Measurements from ENCODE around the gene FPR3. TPM values are rescaled to one million over a fixed set of nuclear protein-coding genes. Genes with fewer than 3 reads are reported as not detected.
"Not testable (repeated sequence)": the region's sequence is repeated elsewhere in the genome, so short reads cannot be mapped to it uniquely, and the experiment has no call there.

Gene FPR3
- total and polyA plus RNA-seq, 9 of the 15 experiments (the other 6 are each of a cell fraction or from before 2014, with no cell fraction given) = 0.08 to 0.51 (median 0.22) TPM; not detected in 1

GRCh38 chr19:51804789-51805188, 9.8 kb downstream of the FPR3 start (continued):
- TF ChIP-seq VEZF1 (CRISPR knock-in tag; IDR thresholded peaks at IDR 0.05) (peak; percentile 76), TCF7 (IDR thresholded peaks at IDR 0.05; ENCODE audit: borderline replicate concordance) (peak; percentile 69; the same call in 1 of the 2 replicates), JUN (IDR thresholded peaks at IDR 0.05; ENCODE audit: borderline replicate concordance, low read depth, low read length) (0 out of 2 replicates have a peak, but pooled peaks have one; percentile 20), HDAC2 (IDR thresholded peaks at IDR 0.05) (0 out of 2 replicates have a peak, but pooled peaks have one; percentile 53), SMAD4 (CRISPR knock-in tag; conservative IDR thresholded peaks at IDR 0.05) (peak; percentile 74), ZNF175 (CRISPR knock-in tag; IDR thresholded peaks at IDR 0.05; ENCODE audit: low read depth) (peak; percentile 25; the same call in 1 of the 2 replicates), GABPA (tag; conservative IDR thresholded peaks at IDR 0.05; ENCODE audit: low read depth) (0 out of 2 replicates have a peak, but pooled peaks have one; percentile 13), TEAD1 (CRISPR knock-in tag; IDR thresholded peaks at IDR 0.05) (peak in 1 of 2 experiments; percentile 87; a peak in 1 of 4 replicates), DMBX1 (CRISPR knock-in tag; IDR thresholded peaks at IDR 0.05; ENCODE audit: borderline replicate concordance) (peak; percentile 67), KLF6 (CRISPR knock-in tag; IDR thresholded peaks at IDR 0.05; ENCODE audit: borderline replicate concordance) (peak; percentile 71; the same call in 1 of the 2 replicates), FOXJ2 (tag; IDR thresholded peaks at IDR 0.05) (peak; percentile 70), ATF1 (tag; IDR thresholded peaks at IDR 0.05) (peak; percentile 61), TRIM24 (IDR thresholded peaks at IDR 0.05) (peak in 1 of 2 experiments; percentile 42; a peak in 1 of 4 replicates), MTA3 (IDR thresholded peaks at IDR 0.05; ENCODE audit: borderline replicate concordance) (0 out of 2 replicates have a peak, but pooled peaks have one; percentile 68), GMEB1 (CRISPR knock-in tag; IDR thresholded peaks at IDR 0.05) (0 out of 2 replicates have a peak, but pooled peaks have one; percentile 6), ARID1B (IDR thresholded peaks at IDR 0.05) (peak; percentile 70), MTA1 (IDR thresholded peaks at IDR 0.05; ENCODE audit: borderline replicate concordance) (peak; percentile 46; the same call in 1 of the 2 replicates), TEAD4 (IDR thresholded peaks at IDR 0.05; ENCODE audit: low read length) (0 out of 2 replicates have a peak, but pooled peaks have one; percentile 5), LEF1 (IDR thresholded peaks at IDR 0.05) (peak; percentile 74), JUND (IDR thresholded peaks at IDR 0.05; ENCODE audit: borderline replicate concordance, low read depth, low read length) (peak; percentile 49; the same call in 1 of the 2 replicates), JUND (tag; IDR thresholded peaks at IDR 0.05; ENCODE audit: borderline replicate concordance, low read depth, low read length) (peak; percentile 58; the same call in 2 of the 3 replicates), CTBP1 (IDR thresholded peaks at IDR 0.05; ENCODE audit: borderline replicate concordance) (peak; percentile 63), ZNF134 (CRISPR knock-in tag; conservative IDR thresholded peaks at IDR 0.05) (0 out of 2 replicates have a peak, but pooled peaks have one; percentile 48)
- TF ChIP-seq JUN (CRISPR knock-in tag; IDR thresholded peaks at IDR 0.05; ENCODE audit: borderline replicate concordance); ATF1 (CRISPR knock-in tag; IDR thresholded peaks at IDR 0.05); TEAD4 (CRISPR knock-in tag; IDR thresholded peaks at IDR 0.05; ENCODE audit: borderline replicate concordance): not testable (repeated sequence)
